ENCODE measurements around the gene ZGPAT. TPM values are rescaled to one million over a fixed set of nuclear protein-coding genes. Genes with fewer than 3 reads are reported as not detected.

The ZGPAT gene
- total RNA-seq, 1 experiment from 2014 or later = 69.3 TPM

DNA sequence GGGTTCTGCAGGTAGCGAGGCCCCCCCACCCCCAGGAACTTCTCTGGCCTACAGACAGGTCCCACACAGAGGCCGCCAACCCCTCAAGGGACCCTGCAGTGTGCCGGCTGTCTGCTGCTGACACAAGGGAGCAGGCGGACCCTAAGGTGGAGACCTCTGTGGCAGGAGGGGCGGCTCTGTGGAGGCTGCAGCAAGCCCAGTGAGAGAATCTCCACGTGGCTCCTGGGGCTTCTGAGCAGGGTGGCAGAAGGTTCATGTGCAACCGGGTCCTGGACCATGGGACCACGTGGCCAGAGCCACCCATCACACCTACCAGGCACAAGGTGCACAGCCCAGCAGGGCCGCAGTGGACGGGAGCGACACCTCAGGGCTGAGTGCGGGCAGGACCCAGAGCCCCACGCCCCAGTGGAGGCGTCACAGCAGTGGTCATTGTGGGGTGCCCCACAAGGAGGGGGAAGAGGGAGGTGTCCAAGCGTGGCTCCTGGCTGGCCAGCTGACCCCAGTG is 4.3 kb upstream of the ZGPAT start:
- Histone ChIP-seq H3K27me3 (replicated peaks; ENCODE audit: control insufficient read depth, insufficient read depth, low read length) (no peaks in the 10 kb centered on the region), H3K36me3 (ENCODE audit: control insufficient read depth, insufficient read depth, low read length) (peaks cover 12% of the 10 kb centered on the region), H3K4me1 (peaks cover 20% of the 10 kb centered on the region), H3K4me3 (ENCODE audit: low read depth, low read length) (no peak overlapping the region), H3K9me3 (no peaks in the 10 kb centered on the region)
- Mint-ChIP-seq H3K36me3 (ENCODE audit: insufficient read depth, unreplicated experiment) (peaks cover 100% of the 10 kb centered on the region), H3K27me3 (ENCODE audit: insufficient read depth, unreplicated experiment) (no peaks in the 10 kb centered on the region), H3K4me3 (ENCODE audit: unreplicated experiment) (no peak overlapping the region), H3K4me1 (ENCODE audit: low read depth, unreplicated experiment) (peaks cover 10% of the 10 kb centered on the region), H3K9me3 (ENCODE audit: unreplicated experiment) (no peaks in the 10 kb centered on the region), H3K27ac (ENCODE audit: unreplicated experiment) (no peak overlapping the region)
- ChIA-PET POLR2A (no interaction called here), CTCF (no interaction called here)
- DNase-seq = peak in 1 of 2 experiments; percentile 56
- TF ChIP-seq, protein P1, sequence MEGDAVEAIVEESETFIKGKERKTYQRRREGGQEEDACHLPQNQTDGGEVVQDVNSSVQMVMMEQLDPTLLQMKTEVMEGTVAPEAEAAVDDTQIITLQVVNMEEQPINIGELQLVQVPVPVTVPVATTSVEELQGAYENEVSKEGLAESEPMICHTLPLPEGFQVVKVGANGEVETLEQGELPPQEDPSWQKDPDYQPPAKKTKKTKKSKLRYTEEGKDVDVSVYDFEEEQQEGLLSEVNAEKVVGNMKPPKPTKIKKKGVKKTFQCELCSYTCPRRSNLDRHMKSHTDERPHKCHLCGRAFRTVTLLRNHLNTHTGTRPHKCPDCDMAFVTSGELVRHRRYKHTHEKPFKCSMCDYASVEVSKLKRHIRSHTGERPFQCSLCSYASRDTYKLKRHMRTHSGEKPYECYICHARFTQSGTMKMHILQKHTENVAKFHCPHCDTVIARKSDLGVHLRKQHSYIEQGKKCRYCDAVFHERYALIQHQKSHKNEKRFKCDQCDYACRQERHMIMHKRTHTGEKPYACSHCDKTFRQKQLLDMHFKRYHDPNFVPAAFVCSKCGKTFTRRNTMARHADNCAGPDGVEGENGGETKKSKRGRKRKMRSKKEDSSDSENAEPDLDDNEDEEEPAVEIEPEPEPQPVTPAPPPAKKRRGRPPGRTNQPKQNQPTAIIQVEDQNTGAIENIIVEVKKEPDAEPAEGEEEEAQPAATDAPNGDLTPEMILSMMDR (IDR thresholded peaks at IDR 0.05; ENCODE audit: insufficient read depth in 1 of 2, low read depth in 1 of 2, low read length in 1 of 2, severe bottlenecking in 1 of 2, unreplicated experiment in 1 of 2) = no peak
- intact Hi-C loops (cut with micrococcal nuclease; ENCODE audit: unreplicated experiment) = no loop called here
- BruUV-seq (replicated peaks) = no TSS peak

DNA sequence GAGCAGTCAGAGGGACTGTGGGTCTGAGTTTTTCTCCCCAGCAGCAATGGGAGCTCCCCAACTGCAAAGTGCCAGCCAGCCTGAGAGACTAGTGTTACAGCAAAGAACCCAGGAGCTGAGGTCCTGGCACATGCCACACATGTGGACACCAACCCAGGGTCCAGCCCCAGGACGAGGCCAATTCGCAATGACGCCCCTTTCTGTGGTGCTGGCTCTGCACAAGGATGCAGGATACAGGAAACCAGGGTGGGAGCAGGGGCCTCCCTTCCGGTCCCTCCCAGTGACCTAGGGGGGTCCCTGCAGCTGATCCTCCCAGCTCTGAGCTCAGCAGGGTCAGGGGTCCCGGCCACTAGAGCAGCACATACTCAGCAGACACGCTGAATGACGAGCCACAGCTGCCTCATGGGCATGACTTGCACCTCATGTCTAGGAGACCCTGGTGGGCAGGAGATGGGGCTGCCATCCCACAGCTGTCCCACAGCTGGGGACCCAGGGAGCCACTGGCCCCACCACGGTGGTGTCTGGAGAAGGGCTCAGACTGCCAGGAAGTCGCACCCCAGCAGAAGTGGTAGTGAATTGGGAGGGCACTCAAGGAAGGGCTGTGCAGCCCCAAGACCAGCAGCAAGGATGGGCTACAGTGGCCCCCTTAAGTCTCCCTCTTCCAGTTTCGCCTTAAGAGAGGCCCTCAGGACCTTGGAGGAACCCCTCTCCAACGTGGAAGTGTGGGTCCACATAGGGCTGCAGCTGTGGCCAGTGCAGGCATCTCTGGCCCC is 3.7 kb upstream of the ZGPAT start:
- ChIA-PET CTCF (interaction anchor here (0.6 kb wide), 1 partner anchor 19 kb away, joined by 3 read pairs; no protein-coding TSS in a partner anchor), POLR2A (no interaction called here)
- Histone ChIP-seq H3K9me3 (no peaks in the 10 kb centered on the region), H3K4me3 (ENCODE audit: low read depth, low read length) (no peak overlapping the region), H3K27me3 (replicated peaks; ENCODE audit: control insufficient read depth, insufficient read depth, low read length) (no peaks in the 10 kb centered on the region), H3K4me1 (peaks cover 20% of the 10 kb centered on the region), H3K36me3 (ENCODE audit: control insufficient read depth, insufficient read depth, low read length) (peaks cover 14% of the 10 kb centered on the region)
- Mint-ChIP-seq H3K27ac (ENCODE audit: unreplicated experiment) (no peak overlapping the region), H3K4me3 (ENCODE audit: unreplicated experiment) (no peak overlapping the region), H3K4me1 (ENCODE audit: low read depth, unreplicated experiment) (peaks cover 16% of the 10 kb centered on the region), H3K27me3 (ENCODE audit: insufficient read depth, unreplicated experiment) (no peaks in the 10 kb centered on the region), H3K9me3 (ENCODE audit: unreplicated experiment) (no peaks in the 10 kb centered on the region), H3K36me3 (ENCODE audit: insufficient read depth, unreplicated experiment) (peaks cover 100% of the 10 kb centered on the region)
- no TSS peak for BruUV-seq (replicated peaks)
- DNase-seq = peak in 1 of 2 experiments; percentile 57
- TF ChIP-seq, protein P1 (IDR thresholded peaks at IDR 0.05; ENCODE audit: insufficient read depth in 1 of 2, low read depth in 1 of 2, low read length in 1 of 2, severe bottlenecking in 1 of 2, unreplicated experiment in 1 of 2) = no peak
- intact Hi-C loops (cut with micrococcal nuclease; ENCODE audit: unreplicated experiment) = no loop called here

DNA sequence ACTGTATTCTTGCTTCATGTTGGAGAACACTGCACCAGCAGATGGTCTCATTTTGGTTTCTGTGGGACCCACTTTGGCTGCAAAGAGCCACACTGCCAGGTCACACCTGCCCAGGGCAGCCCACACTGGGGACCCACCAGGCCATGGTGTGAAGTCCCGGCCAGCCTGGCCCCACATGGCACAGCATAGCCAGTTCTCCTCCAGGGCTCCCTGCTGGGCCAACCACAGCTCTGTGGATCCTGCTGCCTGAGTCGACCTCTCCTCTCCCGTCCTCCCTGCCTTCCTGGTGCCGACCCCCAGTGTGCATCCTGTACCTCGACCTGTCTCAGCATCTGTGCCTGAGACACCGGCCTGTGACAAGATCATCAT is 3.1 kb upstream of the ZGPAT start:
- ChIA-PET CTCF (no interaction called here), POLR2A (no interaction called here)
- no peak for DNase-seq
- Mint-ChIP-seq H3K27ac (ENCODE audit: unreplicated experiment) (no peak overlapping the region), H3K4me1 (ENCODE audit: low read depth, unreplicated experiment) (peaks cover 16% of the 10 kb centered on the region), H3K9me3 (ENCODE audit: unreplicated experiment) (no peaks in the 10 kb centered on the region), H3K4me3 (ENCODE audit: unreplicated experiment) (no peak overlapping the region), H3K36me3 (ENCODE audit: insufficient read depth, unreplicated experiment) (peaks cover 100% of the 10 kb centered on the region), H3K27me3 (ENCODE audit: insufficient read depth, unreplicated experiment) (no peaks in the 10 kb centered on the region)
- Histone ChIP-seq H3K4me3 (ENCODE audit: low read depth, low read length) (no peak overlapping the region), H3K27me3 (replicated peaks; ENCODE audit: control insufficient read depth, insufficient read depth, low read length) (no peaks in the 10 kb centered on the region), H3K36me3 (ENCODE audit: control insufficient read depth, insufficient read depth, low read length) (peaks cover 14% of the 10 kb centered on the region), H3K4me1 (peaks cover 16% of the 10 kb centered on the region), H3K9me3 (no peaks in the 10 kb centered on the region)
- TF ChIP-seq, protein P1 (IDR thresholded peaks at IDR 0.05; ENCODE audit: insufficient read depth in 1 of 2, low read depth in 1 of 2, low read length in 1 of 2, severe bottlenecking in 1 of 2, unreplicated experiment in 1 of 2) = no peak
- intact Hi-C loops (cut with micrococcal nuclease; ENCODE audit: unreplicated experiment) = no loop called here
- BruUV-seq (replicated peaks) = no TSS peak

Data from Caco-2 (cell line).